GM13977 (cell line): Measurements from ENCODE around the gene CA6.

ENCODE experiments used
- DNase-seq: peaks from one replicate; pipeline ENCODE4 v3.0.0; 2012; ENCODE audit warnings: low spot score
- CTCF ChIP-seq: IDR thresholded peaks from 2 replicates; pipeline ENCODE4 v1.5.1; 2012; ENCODE audit warnings: mild to moderate bottlenecking, control low read depth; ENCODE audit not compliant: insufficient read depth; ENCODE audit errors: extremely low read depth, missing control alignments
- in situ Hi-C: fragments of 300-500 bp; cut with MboI; formaldehyde crosslinking; loops from one replicate; pipeline ENCODE4 v1.12.0; 2022; ENCODE audit warnings: low sequenced_read_pairs, low pct_unique_long_range_greater_than_20kb, mixed read lengths, inconsistent platforms; ENCODE audit not compliant: unreplicated experiment

CA6 gene

GRCh38 chr1:8984203-8984602 lies 38.5 kb downstream of the CA6 start:
- in situ Hi-C loops, result no loop called here
- DNase-seq, result no peak
- no peak for TF ChIP-seq CTCF

GRCh38 chr1:8984990-8985389 lies 39.3 kb downstream of the CA6 start:
- no peak for TF ChIP-seq CTCF
- no peak for DNase-seq
- in situ Hi-C loops, result no loop called here

GRCh38 chr1:8985915-8986813 lies 40.5 kb downstream of the CA6 start:
- DNase-seq, result no peak
- no peak for TF ChIP-seq CTCF
- in situ Hi-C loops, result no loop called here

- DNase-seq, result no peak
- TF ChIP-seq CTCF, result no peak
- in situ Hi-C loops, result no loop called here
Measured at GRCh38 chr1:8986814-8987190, 41.1 kb downstream of the CA6 start.

GRCh38 chr1:8987881-8988617 lies 42.4 kb downstream of the CA6 start:
- in situ Hi-C loops, result no loop called here
- DNase-seq, result peak; percentile 76
- peak; percentile 94 for TF ChIP-seq CTCF

- TF ChIP-seq CTCF, result no peak
- no peak for DNase-seq
- in situ Hi-C loops, result no loop called here
Measured at GRCh38 chr1:8988618-8988967, 42.9 kb downstream of the CA6 start.
